Stimulated activated CD8-positive, alpha-beta memory T cell treated with anti-CD3 and anti-CD28 coated beads, Interleukin-7, amount 100 ng/mL, for 1 hour (primary cell): ENCODE results near the gene XPO6.
"Not testable (repeated sequence)": the region's sequence is repeated elsewhere in the genome, so short reads cannot be mapped to it uniquely, and the experiment has no call there.

Source experiments
- DNase-seq, 2 donors: peaks; one replicate each; pipeline ENCODE4 v3.0.0-alpha.2; 2020; ENCODE audit warnings: low read depth in 2 of 2

XPO6 gene, protein sequence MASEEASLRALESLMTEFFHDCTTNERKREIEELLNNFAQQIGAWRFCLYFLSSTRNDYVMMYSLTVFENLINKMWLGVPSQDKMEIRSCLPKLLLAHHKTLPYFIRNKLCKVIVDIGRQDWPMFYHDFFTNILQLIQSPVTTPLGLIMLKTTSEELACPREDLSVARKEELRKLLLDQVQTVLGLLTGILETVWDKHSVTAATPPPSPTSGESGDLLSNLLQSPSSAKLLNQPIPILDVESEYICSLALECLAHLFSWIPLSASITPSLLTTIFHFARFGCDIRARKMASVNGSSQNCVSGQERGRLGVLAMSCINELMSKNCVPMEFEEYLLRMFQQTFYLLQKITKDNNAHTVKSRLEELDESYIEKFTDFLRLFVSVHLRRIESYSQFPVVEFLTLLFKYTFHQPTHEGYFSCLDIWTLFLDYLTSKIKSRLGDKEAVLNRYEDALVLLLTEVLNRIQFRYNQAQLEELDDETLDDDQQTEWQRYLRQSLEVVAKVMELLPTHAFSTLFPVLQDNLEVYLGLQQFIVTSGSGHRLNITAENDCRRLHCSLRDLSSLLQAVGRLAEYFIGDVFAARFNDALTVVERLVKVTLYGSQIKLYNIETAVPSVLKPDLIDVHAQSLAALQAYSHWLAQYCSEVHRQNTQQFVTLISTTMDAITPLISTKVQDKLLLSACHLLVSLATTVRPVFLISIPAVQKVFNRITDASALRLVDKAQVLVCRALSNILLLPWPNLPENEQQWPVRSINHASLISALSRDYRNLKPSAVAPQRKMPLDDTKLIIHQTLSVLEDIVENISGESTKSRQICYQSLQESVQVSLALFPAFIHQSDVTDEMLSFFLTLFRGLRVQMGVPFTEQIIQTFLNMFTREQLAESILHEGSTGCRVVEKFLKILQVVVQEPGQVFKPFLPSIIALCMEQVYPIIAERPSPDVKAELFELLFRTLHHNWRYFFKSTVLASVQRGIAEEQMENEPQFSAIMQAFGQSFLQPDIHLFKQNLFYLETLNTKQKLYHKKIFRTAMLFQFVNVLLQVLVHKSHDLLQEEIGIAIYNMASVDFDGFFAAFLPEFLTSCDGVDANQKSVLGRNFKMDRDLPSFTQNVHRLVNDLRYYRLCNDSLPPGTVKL

DNA sequence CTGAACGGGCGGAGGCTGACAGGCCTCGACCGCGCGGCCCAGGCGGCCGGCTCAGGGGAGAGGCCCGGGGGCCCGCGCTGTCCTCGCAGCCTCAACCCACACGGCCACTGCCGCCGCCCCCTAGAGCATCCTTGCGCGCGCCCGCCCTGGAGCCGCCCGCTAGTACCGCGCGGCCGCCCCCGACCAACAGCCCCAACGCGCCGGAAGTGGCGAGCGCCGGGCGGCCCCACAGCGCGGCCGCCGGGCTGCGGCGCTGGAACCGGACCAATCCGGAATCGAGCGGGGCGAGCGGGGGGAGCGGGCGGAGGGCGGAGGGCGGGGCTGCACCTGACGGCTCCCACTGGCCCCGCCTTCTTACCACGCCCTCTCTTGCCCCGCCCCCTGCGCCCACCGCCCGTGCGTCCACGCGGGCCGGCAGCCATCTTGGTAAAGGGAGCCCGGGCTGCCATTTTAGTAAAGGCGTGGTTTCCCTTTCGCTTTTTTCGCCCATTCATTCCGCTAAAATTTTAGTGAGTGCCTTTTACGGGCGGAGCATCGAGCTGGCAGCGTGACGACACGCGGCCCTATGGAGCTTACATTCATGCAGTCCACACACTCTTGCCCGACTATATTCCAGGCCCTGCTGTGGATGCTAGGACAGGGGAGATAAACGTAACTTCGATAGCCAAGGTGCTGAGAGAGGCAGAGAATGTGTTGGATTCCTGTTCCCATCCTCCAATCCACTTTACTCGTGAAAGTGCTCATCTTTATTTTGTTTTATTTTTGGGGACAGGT is at the start of gene XPO6:
TSS of gene XPO6 (minus strand) at position 208 of the 774 bp plus-strand sequence. CDS start 597 bp downstream, outside the sequence.
- peak; percentile 99 to 100 for DNase-seq

DNA sequence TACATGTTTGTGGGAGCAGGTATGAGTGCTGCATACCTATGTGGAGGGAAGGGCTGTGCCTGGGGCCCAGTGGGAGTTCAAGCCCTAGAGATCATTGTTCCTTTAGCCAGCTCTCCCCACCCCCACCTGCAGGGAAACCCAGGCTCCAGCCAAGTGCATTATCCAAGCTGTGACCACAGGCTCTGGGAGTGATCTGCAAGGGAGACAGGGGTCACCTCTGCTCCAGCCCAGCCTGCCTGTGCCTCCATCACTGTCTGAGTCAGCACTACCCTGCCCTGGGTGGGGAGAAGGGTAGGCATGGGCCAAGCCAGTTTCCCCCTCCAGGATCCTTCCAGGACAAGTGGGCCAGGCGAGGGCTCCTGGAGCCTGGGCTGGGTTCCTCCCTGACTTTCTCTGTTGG is 48.4 kb upstream of the XPO6 start:
- DNase-seq, result no peak

GRCh38 chr16:28259781-28260150 is 48.0 kb upstream of the XPO6 start:
- no peak for DNase-seq

DNA sequence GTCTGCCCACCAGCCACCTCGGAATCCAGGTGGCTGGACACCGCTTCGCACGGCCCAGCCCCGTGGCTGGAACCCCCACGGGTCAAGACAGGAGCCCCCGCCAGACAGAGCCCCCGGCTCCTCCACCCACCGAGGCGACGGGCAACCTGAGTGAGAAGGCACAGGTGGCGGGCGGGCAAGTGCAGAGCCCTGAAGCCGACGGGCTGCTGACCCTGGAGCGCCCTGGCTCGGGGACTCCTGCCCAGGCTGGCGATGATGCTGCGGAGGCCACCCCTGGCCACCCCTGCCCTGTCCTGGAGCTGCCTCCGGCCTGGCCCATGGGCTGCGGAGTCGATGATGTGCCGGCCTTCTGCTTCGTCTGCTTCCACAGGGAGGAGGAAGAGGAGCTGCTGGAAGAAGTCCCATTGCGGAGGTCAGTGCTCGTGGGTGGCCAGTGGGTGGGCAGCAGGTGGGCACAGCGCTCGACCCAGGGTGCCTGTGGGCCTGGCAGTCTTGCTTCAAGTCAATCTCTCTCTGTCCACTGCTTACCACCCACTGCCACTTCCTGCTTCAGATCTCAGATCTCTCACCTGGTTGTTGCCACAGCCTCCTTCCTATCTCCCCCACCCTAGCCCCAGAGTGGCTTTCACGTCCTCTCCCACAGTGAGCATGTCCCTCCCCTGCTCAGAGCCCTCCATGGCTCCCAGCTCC is 47.5 kb upstream of the XPO6 start:
- DNase-seq, result no peak

- no peak for DNase-seq
Observed at GRCh38 chr16:28258567-28258966, 46.8 kb upstream of the XPO6 start.

- no peak for DNase-seq
Observed at GRCh38 chr16:28257256-28257655, 45.5 kb upstream of the XPO6 start.

GRCh38 chr16:28255838-28256237 is 44.1 kb upstream of the XPO6 start:
- DNase-seq, result no peak

DNA sequence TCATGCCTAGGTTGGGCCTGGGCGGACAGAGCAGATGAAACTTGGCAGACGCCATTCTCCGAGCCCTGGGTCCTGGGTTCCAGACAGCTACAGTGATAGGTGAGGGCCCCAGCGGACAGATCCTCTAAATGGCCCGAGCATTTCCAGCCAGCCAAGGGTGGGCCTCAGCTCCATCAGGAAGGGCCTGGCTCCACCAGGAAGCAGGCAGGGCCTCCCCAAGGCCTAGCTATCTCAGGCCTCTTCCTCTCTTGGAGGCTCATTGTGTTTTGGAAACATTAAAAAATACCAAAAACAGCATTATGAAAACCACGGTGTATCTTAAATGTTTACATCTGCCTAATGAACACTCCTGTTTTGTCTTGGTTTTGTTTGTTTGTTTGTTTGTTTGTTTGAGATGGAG is 42.4 kb upstream of the XPO6 start:
- DNase-seq, result no peak

DNA sequence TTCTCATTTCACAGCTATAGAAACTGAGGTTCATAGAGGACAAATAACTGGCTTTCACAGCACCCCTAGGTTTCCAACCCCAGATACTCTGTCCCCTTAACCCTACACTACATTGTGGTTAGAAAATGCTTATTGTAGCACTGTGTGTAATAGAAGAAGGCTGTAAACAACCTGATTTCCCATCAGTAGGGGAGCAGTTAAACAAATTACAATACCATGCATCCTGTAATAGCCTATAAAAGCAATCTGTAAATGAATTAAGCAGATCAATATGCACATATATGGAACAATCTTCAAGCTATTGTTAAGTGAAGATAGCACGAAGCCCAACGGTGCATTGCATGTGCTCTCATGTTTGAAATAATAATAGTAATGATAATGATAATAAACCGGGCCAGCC is 39.2 kb upstream of the XPO6 start:
- DNase-seq, result no peak

DNA sequence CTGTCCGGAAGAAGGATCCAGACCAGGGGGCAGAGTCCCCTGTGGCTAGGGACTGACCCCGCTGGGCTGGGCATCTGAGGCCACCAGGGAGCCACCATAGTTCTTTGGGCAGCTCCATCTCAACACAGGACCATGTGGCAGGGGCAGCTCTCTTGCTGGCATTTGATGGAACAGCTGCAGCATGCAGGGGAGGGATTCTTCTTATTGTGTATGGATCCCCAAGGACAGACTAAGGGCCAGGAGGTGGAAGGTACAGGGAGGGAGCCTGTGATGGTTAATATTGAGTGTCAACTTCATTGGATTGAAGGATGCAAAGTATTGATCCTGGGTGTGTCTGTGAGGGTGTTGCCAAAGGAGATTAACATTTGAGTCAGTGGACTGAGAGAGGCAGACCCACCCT is 37.7 kb upstream of the XPO6 start:
- not testable (repeated sequence) for DNase-seq

DNA sequence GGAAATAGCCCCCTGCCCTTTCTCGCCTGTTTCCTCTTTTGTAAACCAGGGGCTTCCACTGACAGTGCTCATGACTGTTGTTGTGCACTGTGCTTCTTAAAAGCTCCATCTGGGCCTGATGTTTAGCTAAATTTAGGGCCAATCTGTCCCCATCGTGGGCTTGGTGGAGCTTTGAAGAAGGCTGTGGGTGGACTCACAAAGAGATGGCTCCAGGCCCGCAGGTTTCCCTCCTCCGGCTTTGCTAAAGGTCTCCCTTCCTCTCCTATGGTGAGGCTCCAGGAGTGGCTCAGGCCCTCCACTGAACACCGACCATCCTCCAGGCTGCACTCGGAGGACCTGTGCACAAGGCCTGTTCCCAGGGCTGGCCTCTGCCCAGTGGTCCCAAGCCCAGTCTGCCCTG is 30.2 kb upstream of the XPO6 start:
- DNase-seq, result no peak

DNA sequence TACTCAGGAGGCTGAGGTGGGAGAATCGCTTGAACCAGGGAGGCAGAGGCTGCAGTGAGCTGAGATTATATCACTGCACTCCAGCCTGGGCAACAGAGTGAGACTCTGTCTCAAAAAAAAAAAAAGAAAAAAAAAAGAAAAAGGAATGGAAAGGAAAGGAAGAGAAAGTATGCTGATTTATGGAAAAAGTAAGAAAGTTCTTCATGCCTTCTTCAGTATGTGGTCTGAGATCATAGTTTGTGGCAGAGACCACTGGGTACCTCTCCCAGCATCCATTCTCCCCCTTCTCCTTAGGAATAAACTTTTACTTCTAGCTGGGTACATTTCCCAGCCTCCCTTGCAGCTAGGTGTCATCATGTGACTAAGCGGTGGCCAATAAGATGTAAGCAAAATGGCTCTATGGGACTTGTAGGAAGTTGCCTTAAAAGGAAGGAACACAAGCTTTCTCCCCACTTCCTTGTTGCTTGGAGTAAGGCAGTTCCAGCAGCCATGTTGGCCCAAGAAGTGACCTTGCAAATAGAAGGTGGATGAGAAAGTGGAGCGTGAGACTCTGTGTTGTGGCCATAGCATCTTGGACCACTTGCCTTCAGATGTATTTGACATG is 26.1 kb upstream of the XPO6 start:
- no peak for DNase-seq

GRCh38 chr16:28231763-28232162 is 20.0 kb upstream of the XPO6 start:
- no peak for DNase-seq

- not testable (repeated sequence) for DNase-seq
Observed at GRCh38 chr16:28223909-28224308, 12.1 kb upstream of the XPO6 start.

- not testable (repeated sequence) for DNase-seq
Observed at GRCh38 chr16:28219777-28220176, 8.0 kb upstream of the XPO6 start.

- no peak for DNase-seq
Observed at GRCh38 chr16:28219282-28219681, 7.5 kb upstream of the XPO6 start.

GRCh38 chr16:28218109-28218508 is 6.3 kb upstream of the XPO6 start:
- peak in 1 of 2 donors; percentile 24 for DNase-seq

- DNase-seq, result no peak
Observed at GRCh38 chr16:28217326-28217725, 5.6 kb upstream of the XPO6 start.

DNA sequence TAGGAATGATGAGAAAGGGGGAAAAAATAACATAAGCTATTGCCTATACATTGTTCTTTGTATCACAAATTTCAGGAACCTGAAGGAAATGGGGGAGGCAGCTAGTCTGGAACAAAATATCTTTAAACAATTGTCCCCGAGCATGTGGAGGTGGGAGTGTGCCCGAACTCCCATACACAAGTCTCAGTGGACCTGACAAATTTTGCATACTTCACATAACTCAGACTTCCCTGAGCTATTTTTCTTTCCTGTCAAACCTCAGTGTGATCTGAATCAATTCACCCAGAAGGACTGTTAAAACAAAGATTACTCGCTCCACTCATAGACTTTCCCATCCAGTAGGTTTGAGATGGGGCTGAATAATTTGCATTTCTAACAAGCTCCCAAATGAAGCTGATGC is 1.6 kb upstream of the XPO6 start:
- no peak for DNase-seq

DNA sequence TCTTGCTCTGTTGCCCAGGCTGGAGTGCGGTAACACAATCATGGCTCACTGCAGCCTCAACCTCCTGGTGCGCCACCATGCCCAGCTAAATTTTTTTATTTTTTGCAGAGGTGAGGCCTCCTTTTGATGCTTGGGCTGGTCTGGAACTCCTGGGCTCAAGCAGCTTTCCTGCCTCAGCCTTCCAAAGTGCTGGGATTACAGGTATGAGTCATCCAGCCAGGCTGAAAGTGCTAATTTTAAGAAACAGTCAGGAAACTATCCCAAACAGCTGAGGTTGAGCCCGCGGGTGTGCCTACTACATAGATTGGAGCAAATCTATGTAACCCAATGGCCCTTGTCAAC is 738 bp upstream of the XPO6 start:
- DNase-seq, result no peak
